IPS-18c (cell line): ENCODE results near the gene CCDC184.
A peak's percentile ranks its signal among the peaks of the same experiment; 100 is the strongest.

Source experiments
- H3K4me3 ChIP-seq: 2 replicates; pipeline ENCODE4 v1.7.0; 2013; ENCODE audit warnings: low read depth, mild to moderate bottlenecking, low read length, moderate library complexity; ENCODE audit not compliant: insufficient read depth
- H3K9me3 ChIP-seq: one replicate; pipeline ENCODE4 v1.6.1; 2013; ENCODE audit warnings: mild to moderate bottlenecking, low read length, moderate library complexity; ENCODE audit not compliant: control insufficient read depth, insufficient read depth

CCDC184 gene

DNA sequence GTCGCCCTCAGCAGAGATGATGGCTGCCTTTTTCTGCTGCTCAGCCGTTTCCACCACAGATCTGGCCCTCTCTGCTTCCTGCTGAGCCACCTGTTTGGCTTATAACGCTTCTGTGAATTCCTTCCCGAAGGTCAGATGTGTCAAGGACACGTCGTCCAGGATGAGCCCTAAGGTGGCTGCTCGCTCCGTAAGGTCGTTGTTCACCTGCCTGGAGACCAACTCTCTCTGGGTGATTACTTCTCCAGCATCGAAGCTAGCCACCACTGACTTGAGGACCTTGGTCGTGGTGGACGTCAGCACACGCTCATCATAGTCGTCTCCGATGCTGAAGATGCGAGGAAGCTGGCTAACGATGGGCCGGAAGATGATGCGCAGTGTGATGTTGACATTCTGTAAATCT is 14.4 kb upstream of the CCDC184 start:
- Histone ChIP-seq H3K9me3 (no peaks in the 10 kb centered on the region), H3K4me3 (no peak overlapping the region)

DNA sequence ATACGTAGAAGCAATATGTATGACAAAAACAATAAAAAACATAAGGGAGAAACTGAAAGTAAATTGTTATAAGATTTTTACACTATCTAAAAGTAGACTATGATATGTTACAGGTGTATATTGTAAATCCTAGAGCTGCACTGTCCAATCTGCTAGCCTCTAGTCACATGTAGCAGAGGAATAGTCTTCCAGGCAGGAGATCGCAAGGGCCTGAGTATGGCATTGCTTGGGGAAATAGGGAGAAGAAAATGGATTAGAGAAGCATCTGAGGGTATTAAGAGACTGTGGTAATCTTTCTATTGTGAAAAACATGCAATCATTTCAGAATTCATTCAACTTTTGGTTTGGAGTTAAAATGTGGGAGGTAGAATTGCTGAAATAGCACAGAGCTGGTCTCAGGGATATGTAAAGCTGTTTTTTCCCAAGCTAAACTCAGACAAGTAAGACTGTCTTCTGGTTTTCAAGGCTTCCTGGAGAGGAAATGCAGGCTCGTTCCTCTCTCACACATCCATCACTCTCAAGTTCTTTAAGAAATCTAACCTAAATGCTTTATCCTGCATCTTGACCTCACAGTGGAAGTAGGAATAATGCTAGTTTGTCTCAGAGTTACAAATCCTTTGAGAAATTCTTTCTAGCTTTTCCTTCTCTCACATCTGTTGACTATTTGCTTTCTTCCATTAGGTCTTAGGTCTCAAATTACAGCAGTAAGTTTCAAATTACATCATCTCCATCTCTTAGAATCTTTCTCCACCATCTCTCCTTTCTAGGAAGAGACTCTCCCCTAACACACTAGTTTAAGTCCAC is 7.6 kb upstream of the CCDC184 start:
- no peak overlapping the region for H3K4me3 ChIP-seq
- H3K9me3 ChIP-seq: no peaks in the 10 kb centered on the region

DNA sequence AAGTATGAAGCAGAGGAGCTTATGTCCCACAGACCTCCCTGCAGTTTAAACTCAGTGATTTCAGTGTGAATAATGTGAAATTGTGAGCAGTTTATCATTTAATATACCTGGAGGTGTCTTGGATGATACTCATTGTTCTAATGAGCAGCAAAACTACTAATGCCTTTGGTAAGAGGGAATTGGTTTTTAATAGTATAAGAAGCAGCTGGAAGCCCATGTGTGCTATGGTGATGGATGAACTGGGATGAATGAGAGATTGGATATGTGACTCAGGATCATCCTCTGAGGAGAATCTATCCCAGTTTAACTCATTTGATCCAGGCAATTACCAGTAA is 7.1 kb upstream of the CCDC184 start:
- no peak overlapping the region for H3K4me3 ChIP-seq

DNA sequence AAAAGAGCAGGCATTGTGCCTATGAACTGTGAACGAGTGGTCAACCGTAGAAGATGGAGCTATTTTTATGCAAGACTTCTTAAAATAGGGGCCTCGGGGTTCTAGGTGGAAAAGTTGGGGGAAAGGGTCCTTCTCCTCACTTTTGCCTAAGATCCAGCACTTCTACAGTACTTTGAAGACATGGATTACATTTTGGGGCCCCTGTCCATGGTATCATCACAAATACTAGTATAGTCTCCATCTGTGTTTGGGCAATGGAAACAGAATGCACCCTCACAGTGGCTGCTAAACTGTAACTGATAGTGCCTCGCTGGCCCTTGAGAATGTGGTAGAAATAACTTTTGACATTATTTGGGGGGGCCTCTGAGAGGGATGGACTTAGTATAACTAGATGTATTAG is 5.5 kb upstream of the CCDC184 start:
- H3K9me3 ChIP-seq: no peaks in the 10 kb centered on the region
- no peak overlapping the region for H3K4me3 ChIP-seq

More for the DNA sequence above, 7.1 kb upstream of the CCDC184 start:
- no peaks in the 10 kb centered on the region for H3K9me3 ChIP-seq

DNA sequence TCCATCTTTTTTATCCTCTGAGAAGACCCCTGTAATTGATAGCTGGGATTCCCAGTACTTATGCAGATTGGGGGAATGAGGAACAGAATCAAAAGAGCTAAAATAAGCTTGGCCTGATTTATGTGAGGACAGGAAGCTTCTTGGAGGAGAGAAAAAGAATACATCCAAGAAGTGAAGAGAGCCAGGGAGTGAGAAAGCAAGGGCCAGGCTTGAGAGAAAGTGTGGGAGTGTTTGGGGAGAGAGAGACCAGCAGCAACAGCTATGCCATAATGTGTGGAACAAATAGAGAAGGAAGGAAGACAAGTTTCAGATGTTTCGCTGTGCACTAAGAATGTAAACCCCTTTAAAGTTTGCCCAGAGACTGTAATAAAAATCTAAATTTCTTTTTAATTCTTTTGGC is 4.0 kb upstream of the CCDC184 start:
- no peak overlapping the region for H3K4me3 ChIP-seq
- no peaks in the 10 kb centered on the region for H3K9me3 ChIP-seq

DNA sequence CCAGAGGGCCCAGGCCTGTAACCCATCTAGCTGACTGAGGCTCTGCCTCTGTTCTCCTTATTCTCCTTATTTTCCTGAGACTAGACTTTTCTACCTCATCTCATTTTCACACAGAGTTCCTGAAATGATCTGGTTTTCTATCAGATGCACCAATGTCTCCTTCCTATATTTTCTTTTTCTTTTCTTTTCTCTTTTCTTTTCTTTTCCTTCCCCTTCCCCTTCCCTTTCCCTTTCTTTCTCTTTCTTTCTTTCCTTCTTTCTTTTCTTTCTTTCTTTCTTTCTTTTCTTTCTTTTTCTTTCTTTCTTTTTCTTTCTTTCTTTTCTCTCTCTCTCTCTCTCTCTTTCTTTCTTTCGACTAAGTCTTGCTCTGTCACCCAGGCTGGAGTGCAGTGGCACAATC is 3.0 kb upstream of the CCDC184 start:
- Histone ChIP-seq H3K4me3 (no peak overlapping the region), H3K9me3 (no peaks in the 10 kb centered on the region)

DNA sequence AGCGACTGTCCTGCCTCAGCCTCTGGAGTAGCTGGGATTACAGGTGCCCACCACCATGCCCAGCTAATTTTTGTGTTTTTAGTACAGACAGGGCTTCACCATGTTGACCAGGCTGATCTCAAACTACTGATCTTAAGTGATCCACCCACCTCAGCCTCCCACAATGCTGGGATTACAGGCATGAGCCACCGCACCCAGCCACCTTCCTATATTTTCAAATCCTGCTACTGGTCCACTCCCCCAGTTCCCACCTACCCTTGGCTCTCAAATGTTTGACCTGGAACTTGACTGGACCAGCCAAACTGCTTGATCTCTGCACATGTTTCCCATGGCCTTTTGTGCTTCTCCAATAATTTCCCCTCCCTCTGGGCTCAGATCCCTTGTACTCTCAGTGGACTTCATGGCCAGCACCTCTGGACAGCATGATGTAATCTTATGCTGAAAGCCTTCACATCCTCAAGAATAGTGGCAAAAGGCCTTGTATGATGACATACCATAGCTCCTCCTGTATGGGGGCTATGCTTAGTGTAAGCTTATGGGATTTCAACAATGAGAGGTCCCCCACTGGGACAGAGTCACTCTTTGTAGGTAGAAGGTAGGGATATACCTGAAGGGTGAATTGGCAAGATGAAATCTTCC is 2.5 kb upstream of the CCDC184 start:
- Histone ChIP-seq H3K9me3 (no peaks in the 10 kb centered on the region), H3K4me3 (no peak overlapping the region)

DNA sequence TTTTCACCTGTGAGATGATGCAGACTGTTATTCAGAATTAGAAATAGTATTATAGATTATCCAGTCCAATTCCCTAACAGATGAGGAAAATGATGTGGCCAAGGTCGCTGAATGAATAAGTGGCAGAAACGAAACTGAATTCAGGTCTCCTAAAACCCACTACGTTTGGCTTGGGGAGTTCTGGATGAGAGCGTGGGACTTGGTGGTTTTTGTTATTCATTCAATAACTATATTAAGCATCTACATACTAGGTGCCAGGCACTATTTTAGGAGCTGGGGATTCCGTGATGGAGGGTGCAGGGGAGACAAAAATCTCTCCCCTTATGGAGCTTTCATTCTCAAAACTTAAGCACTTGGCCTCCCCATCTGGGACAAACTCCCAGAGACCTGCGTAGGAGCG is 813 bp upstream of the CCDC184 start:
- peak overlapping the region; percentile 76 for H3K4me3 ChIP-seq
- no peaks in the 10 kb centered on the region for H3K9me3 ChIP-seq

DNA sequence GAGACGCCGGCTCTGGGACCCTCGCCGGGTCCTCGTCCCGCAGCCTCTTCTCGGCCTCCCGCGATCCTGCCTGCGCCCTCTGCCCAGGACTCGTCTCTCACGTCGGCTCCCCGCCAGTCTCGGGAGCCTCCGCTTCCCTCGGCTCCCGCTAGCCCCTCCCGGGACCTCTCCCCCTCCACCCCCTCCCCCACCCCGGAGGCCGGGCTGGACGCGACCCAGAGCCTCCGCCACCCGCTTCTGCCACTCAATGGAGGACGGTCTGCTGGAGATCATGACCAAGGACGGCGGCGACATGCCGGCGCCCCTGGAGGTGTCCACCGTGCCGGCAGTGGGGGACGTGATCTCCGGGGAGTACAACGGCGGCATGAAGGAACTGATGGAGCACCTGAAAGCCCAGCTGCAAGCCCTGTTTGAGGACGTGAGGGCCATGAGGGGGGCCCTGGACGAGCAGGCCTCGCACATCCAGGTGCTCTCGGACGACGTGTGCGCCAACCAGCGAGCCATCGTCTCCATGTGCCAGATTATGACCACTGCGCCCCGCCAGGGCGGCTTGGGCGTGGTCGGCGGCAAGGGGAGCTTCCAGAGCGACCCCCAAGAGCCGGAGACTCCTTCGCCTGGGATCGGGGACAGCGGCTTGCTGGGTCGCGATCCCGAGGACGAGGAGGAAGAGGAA is 568 bp downstream of the CCDC184 start:
- Histone ChIP-seq H3K4me3 (peak overlapping the region; percentile 76), H3K9me3 (no peaks in the 10 kb centered on the region)

DNA sequence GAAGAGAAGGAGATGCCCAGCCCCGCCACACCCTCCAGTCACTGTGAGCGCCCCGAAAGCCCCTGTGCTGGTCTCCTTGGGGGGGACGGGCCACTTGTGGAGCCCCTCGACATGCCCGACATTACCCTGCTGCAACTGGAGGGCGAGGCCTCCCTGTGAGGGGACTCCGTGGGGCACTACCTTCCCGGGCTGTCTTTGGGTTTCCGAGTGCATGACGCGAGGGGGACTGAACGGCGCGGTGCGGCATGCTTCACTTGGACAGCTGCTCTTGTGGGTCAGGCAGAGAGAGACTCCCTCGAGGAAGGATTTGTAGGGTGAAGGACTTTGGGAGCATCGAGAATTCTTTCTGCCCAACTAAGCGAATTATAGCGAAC is 1.1 kb downstream of the CCDC184 start:
- no peaks in the 10 kb centered on the region for H3K9me3 ChIP-seq
- H3K4me3 ChIP-seq: peak overlapping the region; percentile 76

DNA sequence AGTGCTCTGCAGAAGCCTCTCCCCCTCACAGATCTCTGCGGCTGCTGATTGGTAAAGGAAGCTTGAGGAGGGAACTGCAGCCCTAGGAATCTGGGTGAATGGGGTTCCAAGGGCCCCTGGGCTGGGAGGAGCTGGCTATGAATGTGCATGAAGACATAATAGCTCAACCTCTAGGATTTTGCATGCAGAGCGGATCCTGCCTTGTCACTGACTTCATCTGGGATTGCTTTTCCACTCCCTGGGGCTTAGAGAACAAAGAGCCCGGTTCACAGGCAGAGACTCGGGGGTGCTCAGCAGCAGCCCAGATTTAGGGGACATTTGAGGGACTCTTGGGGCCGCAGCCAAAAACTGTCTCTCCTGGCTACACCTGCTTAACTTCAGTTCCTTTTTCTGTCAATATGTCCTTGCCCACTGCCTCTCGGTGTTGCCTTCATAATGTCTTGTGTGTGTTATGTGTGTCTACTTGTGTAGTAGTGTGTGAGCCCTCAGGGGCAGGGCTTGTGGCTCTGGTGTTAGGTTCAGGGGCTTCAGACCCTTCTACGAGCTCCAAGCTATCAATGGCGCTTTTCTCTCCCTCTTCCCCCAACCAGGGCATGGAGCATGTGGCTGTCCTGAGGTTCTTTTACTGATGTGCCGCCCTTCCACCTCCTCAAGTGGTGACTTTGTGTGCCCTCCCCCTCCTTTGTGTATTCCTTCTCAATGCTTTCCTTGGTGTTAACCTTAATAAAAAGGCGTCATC is 1.9 kb downstream of the CCDC184 start:
- Histone ChIP-seq H3K9me3 (no peaks in the 10 kb centered on the region), H3K4me3 (peak overlapping the region; percentile 76; the same call in 1 of the 2 replicates)

DNA sequence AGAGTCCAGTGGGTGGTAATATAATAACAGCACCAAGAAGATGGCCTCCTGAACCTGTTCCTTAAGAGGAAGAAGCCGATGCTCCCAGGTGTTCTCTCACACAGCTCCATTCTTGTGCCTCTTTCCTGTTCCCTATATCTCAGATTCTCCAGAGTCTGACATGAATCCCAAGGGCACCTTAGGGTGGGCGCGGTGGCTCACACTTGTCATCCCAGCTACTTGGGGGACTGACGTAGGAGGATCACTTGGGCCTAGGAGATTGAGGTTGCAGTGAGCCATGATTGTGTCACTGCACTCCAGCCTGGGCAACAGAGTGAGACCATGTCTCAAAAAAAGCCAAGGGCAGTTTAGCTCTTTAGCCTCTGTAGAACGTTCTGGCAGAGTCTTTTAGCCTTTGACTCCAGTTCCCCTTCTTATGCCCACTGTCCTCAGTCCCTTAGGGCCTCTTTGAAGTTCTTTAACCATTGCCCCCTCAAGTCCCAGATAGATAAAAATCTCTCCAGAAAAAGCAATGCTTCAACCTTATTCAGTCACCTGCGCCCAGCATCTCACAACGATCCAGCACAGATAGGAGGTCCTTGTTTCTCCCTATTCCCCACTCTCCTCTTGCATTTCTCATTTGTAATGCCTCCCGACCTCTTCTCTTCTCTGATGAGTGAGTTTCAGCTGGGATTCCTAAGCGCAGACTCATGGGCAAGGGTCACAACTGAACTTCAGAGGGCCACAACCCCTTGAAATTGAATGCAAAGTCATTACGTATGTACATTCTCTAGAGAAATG is 4.7 kb downstream of the CCDC184 start:
- no peaks in the 10 kb centered on the region for H3K9me3 ChIP-seq
- H3K4me3 ChIP-seq: no peak overlapping the region

DNA sequence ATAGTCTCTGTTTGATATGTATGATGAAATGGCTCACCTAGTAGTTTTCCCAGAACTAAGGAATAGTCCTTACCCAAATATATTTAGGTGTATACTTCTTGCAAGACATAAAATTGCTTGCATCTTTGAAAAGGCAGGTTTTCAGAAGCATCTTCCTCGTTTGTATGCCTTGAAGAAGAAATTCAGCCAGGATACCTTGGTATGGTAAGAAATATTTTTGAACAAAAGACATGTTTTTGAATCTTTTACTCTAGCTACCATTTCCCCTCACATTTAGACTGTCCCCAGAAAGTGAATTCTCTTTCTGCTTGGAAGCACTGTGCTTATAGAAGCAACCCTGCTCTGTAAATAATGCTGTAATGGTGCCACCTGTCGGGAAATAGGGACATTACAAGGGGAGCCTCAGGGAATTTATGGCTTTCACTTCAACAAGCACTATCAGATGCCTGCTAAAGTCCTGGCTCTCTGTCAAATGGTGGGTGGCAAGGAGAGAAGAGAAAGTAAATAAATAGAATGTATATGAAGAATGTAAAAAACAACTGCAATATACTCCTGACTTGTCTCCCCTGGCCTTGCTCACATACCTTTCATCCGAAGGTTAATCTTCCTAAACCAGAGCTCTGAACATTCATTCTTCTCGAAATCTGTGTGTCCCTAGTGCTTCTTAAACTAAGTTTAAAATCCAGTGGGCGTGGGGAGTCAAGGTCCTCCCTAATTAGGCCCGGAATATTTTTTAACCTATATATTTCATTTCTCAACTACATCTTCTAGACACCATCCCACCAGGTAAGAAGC is 6.1 kb downstream of the CCDC184 start:
- Histone ChIP-seq H3K4me3 (no peak overlapping the region), H3K9me3 (no peaks in the 10 kb centered on the region)

DNA sequence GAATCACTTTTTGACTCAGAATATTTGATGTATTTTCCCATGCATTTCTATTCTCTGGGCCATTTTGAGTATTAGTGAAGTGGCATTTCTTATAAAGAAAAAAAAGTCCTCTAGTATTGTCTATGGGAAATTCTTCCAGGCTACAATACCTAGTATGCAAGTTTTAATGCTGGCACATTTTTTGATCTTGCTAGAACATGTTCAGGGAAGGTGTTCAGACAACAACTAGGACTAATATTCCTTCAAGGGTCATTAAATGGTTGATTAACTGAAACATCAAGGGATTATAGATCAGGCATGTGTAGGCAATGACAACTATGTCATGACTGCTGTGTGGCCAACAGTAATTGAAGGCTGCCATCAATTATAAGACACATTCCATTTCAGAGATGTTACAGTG is 7.7 kb downstream of the CCDC184 start:
- no peaks in the 10 kb centered on the region for H3K9me3 ChIP-seq

DNA sequence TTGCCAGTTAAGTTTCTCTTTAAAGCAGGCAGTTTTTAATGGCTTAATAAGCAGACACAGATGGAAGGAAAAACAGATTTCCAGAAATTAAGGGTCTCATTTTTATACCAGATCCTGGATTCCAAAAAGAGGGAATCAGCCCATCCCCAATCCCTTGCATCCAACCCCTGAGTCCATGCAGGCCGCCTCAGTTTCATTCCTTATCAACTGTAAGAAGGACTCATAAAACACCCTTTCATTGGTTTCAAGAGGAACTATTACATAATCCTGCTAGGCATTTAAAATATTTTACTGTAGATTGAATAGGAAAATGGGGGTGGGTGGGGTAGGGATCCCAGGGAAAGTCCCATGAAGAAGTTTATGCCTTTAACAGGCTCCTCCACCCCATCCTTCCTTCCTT is 9.4 kb downstream of the CCDC184 start:
- peaks cover 2% of the 10 kb centered on the region for H3K9me3 ChIP-seq
- H3K4me3 ChIP-seq: no peak overlapping the region

More for the DNA sequence above, 7.7 kb downstream of the CCDC184 start:
- H3K4me3 ChIP-seq: no peak overlapping the region

DNA sequence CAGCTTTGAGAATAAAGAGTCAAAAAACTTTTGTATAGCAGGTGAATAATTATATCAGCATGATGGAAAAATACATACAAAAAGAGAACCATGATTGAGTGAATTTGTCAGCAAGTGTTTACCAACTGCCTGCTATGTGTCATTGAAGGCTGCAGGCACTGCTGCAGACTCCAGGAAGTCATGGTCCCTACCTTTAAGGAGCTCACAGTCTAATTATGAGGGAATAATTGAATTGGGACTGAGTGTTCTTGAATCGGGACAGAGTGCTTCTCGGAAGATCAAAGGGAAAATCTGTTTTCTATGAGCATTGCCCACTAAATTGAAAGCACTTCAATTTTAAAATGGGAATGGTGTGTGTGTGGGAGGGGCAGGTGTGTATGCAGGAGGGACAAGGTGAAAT is 10.2 kb downstream of the CCDC184 start:
- H3K9me3 ChIP-seq: peaks cover 2% of the 10 kb centered on the region
- H3K4me3 ChIP-seq: no peak overlapping the region
